Parathyroid adenoma (tissue), 2 donors: ENCODE measurements around the gene ZNF3.

ENCODE experiments used
- H2AFZ ChIP-seq: fragments of 300-600 bp; sonication (generic); one replicate; pipeline ENCODE4 v1.7.0; 2017; ENCODE audit warnings: antibody characterized with exemption, mild to moderate bottlenecking
- H3K27ac ChIP-seq: fragments of 300-600 bp; sonication (generic); one replicate; pipeline ENCODE4 v1.7.0; 2017
- H3K27me3 ChIP-seq: fragments of 300-600 bp; sonication (generic); one replicate; pipeline ENCODE4 v1.7.0; 2017; ENCODE audit warnings: low read length; ENCODE audit not compliant: control insufficient read depth, insufficient read depth
- H3K36me3 ChIP-seq: fragments of 300-600 bp; sonication (generic); one replicate; pipeline ENCODE4 v1.7.0; 2017; ENCODE audit warnings: low read length; ENCODE audit not compliant: control insufficient read depth, insufficient read depth
- H3K4me1 ChIP-seq: fragments of 300-600 bp; sonication (generic); one replicate; pipeline ENCODE4 v1.7.0; 2017; ENCODE audit warnings: control low read depth
- H3K4me2 ChIP-seq: fragments of 300-600 bp; sonication (generic); one replicate; pipeline ENCODE4 v1.7.0; 2017; ENCODE audit warnings: low read length
- H3K4me3 ChIP-seq: fragments of 300-600 bp; sonication (generic); one replicate; pipeline ENCODE4 v1.7.0; 2017; ENCODE audit warnings: low read depth, low read length
- H3K79me2 ChIP-seq: fragments of 300-600 bp; sonication (generic); one replicate; pipeline ENCODE4 v1.7.0; 2017; ENCODE audit warnings: control low read depth
- H3K9ac ChIP-seq: fragments of 300-600 bp; sonication (generic); one replicate; pipeline ENCODE4 v1.7.0; 2017; ENCODE audit warnings: mild to moderate bottlenecking
- H3K9me3 ChIP-seq: fragments of 300-600 bp; sonication (generic); one replicate; pipeline ENCODE4 v1.7.0; 2017; ENCODE audit warnings: low read length; ENCODE audit not compliant: control insufficient read depth
- CTCF ChIP-seq: fragments of 300-600 bp; sonication (generic); IDR thresholded peaks from one replicate; pipeline ENCODE4 v1.7.0; 2017; ENCODE audit warnings: antibody characterized with exemption, mild to moderate bottlenecking
- donor health status: primary hyperparathyroidism.

ZNF3 gene

GRCh38 chr7:100024020-100024619 is 57.4 kb downstream of the ZNF3 start:
- Histone ChIP-seq H2AFZ (no peak overlapping the region), H3K27ac (no peak overlapping the region), H3K79me2 (peaks cover 30% of the 10 kb centered on the region), H3K9ac (no peak overlapping the region), H3K27me3 (no peaks in the 10 kb centered on the region), H3K36me3 (no peaks in the 10 kb centered on the region), H3K4me2 (no peak overlapping the region), H3K4me1 (no peaks in the 10 kb centered on the region), H3K9me3 (no peaks in the 10 kb centered on the region), H3K4me3 (no peak overlapping the region)
- no peak for TF ChIP-seq CTCF

GRCh38 chr7:100023526-100023925 is 58.0 kb downstream of the ZNF3 start:
- no peak overlapping the region for H3K27ac ChIP-seq
- H3K9ac ChIP-seq = no peak overlapping the region
- H3K4me2 ChIP-seq = no peak overlapping the region
- H3K4me1 ChIP-seq = no peaks in the 10 kb centered on the region
- H3K27me3 ChIP-seq = no peaks in the 10 kb centered on the region
- no peak overlapping the region for H3K4me3 ChIP-seq
- H3K9me3 ChIP-seq = no peaks in the 10 kb centered on the region
- H3K36me3 ChIP-seq = no peaks in the 10 kb centered on the region
- peaks cover 34% of the 10 kb centered on the region for H3K79me2 ChIP-seq
- no peak for TF ChIP-seq CTCF
- no peak overlapping the region for H2AFZ ChIP-seq

- no peaks in the 10 kb centered on the region for H3K4me1 ChIP-seq
- no peaks in the 10 kb centered on the region for H3K36me3 ChIP-seq
- H3K27me3 ChIP-seq = no peaks in the 10 kb centered on the region
- H3K27ac ChIP-seq = no peak overlapping the region
- no peak overlapping the region for H3K9ac ChIP-seq
- no peak overlapping the region for H3K4me2 ChIP-seq
- no peak for TF ChIP-seq CTCF
- H3K79me2 ChIP-seq = peaks cover 38% of the 10 kb centered on the region
- H2AFZ ChIP-seq = no peak overlapping the region
- H3K4me3 ChIP-seq = no peak overlapping the region
- H3K9me3 ChIP-seq = no peaks in the 10 kb centered on the region
Measured at GRCh38 chr7:100022621-100023020, 58.9 kb downstream of the ZNF3 start.

GRCh38 chr7:100021297-100021696 is 60.2 kb downstream of the ZNF3 start:
- H3K79me2 ChIP-seq = peaks cover 47% of the 10 kb centered on the region
- no peak overlapping the region for H3K4me3 ChIP-seq
- no peak overlapping the region for H3K27ac ChIP-seq
- H3K27me3 ChIP-seq = no peaks in the 10 kb centered on the region
- H3K4me1 ChIP-seq = peaks cover 13% of the 10 kb centered on the region
- H3K9me3 ChIP-seq = no peaks in the 10 kb centered on the region
- no peak overlapping the region for H3K4me2 ChIP-seq
- TF ChIP-seq CTCF = no peak
- no peak overlapping the region for H2AFZ ChIP-seq
- no peaks in the 10 kb centered on the region for H3K36me3 ChIP-seq
- no peak overlapping the region for H3K9ac ChIP-seq
